DND-41 (cell line): ENCODE results near the gene DALRD3.

Source experiments
- EZH2 ChIP-seq: IDR thresholded peaks from 3 replicates; pipeline ENCODE4 v1.6.1; 2012; ENCODE audit warnings: borderline replicate concordance, low read depth, mild to moderate bottlenecking, moderate library complexity, low read length, inconsistent platforms; ENCODE audit not compliant: severe bottlenecking
- TF ChIP-seq, protein P1 (sequence below): IDR thresholded peaks from 2 replicates; pipeline ENCODE4 v1.5.1; 2012; ENCODE audit warnings: borderline replicate concordance, low read length, moderate library complexity, mild to moderate bottlenecking; ENCODE audit not compliant: poor library complexity, severe bottlenecking; ENCODE audit errors: extremely low read depth

DNA sequence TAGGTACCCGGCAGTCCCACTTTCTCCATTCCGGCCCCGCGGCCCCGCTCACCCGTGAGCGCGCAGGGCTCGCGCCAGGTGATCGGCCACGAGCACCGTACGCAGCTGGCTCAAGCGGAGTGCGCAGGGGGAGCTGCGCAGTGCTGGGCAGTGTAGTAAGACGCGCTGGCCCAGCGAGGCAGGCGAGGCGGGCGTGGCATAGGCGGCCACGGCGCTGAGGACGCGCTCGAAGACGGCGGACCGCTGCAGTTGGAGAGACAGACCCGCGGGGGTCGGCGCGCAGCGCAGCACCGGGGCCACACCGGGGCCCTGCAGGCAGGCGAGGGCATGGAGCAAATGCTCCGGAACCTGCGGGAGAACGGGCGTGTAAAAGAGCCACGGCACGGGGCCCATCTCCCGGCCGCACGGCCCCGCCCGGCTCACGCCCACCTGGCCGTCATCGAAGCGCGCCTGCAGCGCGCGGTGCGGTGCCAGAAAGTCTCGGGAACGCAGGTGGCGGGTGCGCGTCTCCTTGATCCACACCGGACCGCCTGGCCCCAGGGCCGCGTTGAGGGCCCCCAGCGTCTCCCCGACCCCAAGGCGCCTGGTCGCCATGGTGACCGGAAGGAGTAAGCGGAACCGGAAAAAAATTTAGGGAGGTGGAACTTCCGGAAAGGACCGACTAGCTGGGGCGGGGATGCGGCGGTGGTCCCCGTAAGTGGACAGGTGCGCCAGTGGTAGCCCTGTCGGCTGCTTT is at the start of gene DALRD3:
- TF ChIP-seq, protein P1, sequence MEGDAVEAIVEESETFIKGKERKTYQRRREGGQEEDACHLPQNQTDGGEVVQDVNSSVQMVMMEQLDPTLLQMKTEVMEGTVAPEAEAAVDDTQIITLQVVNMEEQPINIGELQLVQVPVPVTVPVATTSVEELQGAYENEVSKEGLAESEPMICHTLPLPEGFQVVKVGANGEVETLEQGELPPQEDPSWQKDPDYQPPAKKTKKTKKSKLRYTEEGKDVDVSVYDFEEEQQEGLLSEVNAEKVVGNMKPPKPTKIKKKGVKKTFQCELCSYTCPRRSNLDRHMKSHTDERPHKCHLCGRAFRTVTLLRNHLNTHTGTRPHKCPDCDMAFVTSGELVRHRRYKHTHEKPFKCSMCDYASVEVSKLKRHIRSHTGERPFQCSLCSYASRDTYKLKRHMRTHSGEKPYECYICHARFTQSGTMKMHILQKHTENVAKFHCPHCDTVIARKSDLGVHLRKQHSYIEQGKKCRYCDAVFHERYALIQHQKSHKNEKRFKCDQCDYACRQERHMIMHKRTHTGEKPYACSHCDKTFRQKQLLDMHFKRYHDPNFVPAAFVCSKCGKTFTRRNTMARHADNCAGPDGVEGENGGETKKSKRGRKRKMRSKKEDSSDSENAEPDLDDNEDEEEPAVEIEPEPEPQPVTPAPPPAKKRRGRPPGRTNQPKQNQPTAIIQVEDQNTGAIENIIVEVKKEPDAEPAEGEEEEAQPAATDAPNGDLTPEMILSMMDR, result no peak
- TF ChIP-seq EZH2, result no peak
